ENCODE measurements around the gene FUT8. TPM values are rescaled to one million over a fixed set of nuclear protein-coding genes. Genes with fewer than 3 reads are reported as not detected.

Gene FUT8
- polyA plus RNA-seq, 1 of the 3 experiments (the other 2 are of a cell fraction): 31.7 TPM

DNA sequence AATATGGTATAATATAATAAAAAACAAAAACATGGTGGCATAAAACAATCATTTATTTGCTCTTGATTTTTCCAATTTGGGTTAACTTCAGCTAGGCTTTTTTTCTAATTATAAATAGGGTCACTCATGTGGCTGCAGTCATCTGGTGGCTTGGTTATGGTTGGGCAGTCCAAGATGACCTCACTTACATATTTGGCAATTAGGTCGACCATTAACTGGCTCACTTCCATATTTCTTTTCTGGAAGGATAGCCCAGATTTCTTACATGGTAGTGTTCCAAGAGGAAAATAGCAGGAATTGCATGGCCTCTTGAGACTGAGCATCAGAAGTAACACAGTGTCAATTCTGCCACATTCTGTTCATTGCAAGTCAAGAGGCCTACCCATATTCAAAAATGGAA, 153.4 kb downstream of the FUT8 start:
- Histone ChIP-seq H3F3A (replicated peaks; ENCODE audit: insufficient read depth) (no peaks in the 10 kb centered on the region), H3K9ac (no peak overlapping the region), H3K4me2 (no peak overlapping the region), H3K36me3 (replicated peaks in 1 of 2; ENCODE audit: control insufficient read depth in 1 of 2, insufficient read depth in 2 of 2, low read length in 1 of 2) (peaks cover 5% of the 10 kb centered on the region in 2 experiments), H3K9me3 (no peaks in the 10 kb centered on the region), H3K9me2 (no peaks in the 10 kb centered on the region), H3K79me2 (ENCODE audit: insufficient read depth) (peaks cover 42% of the 10 kb centered on the region), H3K27me3 (ENCODE audit: insufficient read depth) (no peaks in the 10 kb centered on the region), H3K4me3 (ENCODE audit: low read depth in 2 of 2, low read length in 1 of 2) (no peak overlapping the region), H3K4me1 (ENCODE audit: control insufficient read depth in 1 of 2, insufficient read depth in 2 of 2, low read depth in 1 of 2, low read length in 1 of 2) (no peaks in the 10 kb centered on the region; a peak in 1 of 4 replicates), H3K27ac (ENCODE audit: low read depth in 2 of 2, low read length in 1 of 2) (no peak overlapping the region), H2AFZ (ENCODE audit: low read depth) (no peak overlapping the region), H4K20me1 (ENCODE audit: insufficient read depth) (no peaks in the 10 kb centered on the region)
- ChIA-PET CTCF (interaction anchor here (0.9 kb wide), 1 partner anchor 58 kb away, joined by 3 read pairs; no protein-coding TSS in a partner anchor), POLR2A (no interaction called here)
- DNase-seq: no peak
- 94% methylated on average over 1 of the region's 1 CpG for WGBS (ENCODE audit: low lambda C conversion rate)
- no peak for TF ChIP-seq TEAD4 (IDR thresholded peaks at IDR 0.05; ENCODE audit: borderline replicate concordance, insufficient read depth)
- no peak for TF ChIP-seq YY1 (IDR thresholded peaks at IDR 0.05; ENCODE audit: low read depth)
- no peak for TF ChIP-seq FOXJ3 (CRISPR knock-in tag; IDR thresholded peaks at IDR 0.05)
- no peak for TF ChIP-seq MXI1 (IDR thresholded peaks at IDR 0.05; ENCODE audit: low read depth, low read length)
- no peak for TF ChIP-seq REST (IDR thresholded peaks at IDR 0.05; ENCODE audit: low read depth, low read length)
- TF ChIP-seq USF2 (IDR thresholded peaks at IDR 0.05; ENCODE audit: borderline replicate concordance, low read depth, low read length): no peak
- TF ChIP-seq POLR2AphosphoS5 (IDR thresholded peaks at IDR 0.05; ENCODE audit: low read depth, low read length): no peak
- no peak for TF ChIP-seq FOSL2 (IDR thresholded peaks at IDR 0.05; ENCODE audit: borderline replicate concordance, low read depth)

- CTCF ChIA-PET: no interaction called here
- TF ChIP-seq TEAD4 (IDR thresholded peaks at IDR 0.05; ENCODE audit: borderline replicate concordance, insufficient read depth): no peak
- TF ChIP-seq PBX3 (IDR thresholded peaks at IDR 0.05): no peak
- TF ChIP-seq GABPA (IDR thresholded peaks at IDR 0.05; ENCODE audit: low read depth): no peak
- no peak for TF ChIP-seq POLR2AphosphoS5 (IDR thresholded peaks at IDR 0.05; ENCODE audit: low read depth, low read length)
- no peak for TF ChIP-seq RFX5 (IDR thresholded peaks at IDR 0.05; ENCODE audit: low read length)
- no peak for TF ChIP-seq CTCF (IDR thresholded peaks at IDR 0.05)
- TF ChIP-seq FOXM1 (IDR thresholded peaks at IDR 0.05; ENCODE audit: low read depth): no peak
- no peak for TF ChIP-seq ELF1 (IDR thresholded peaks at IDR 0.05)
- TF ChIP-seq FOXJ3 (CRISPR knock-in tag; IDR thresholded peaks at IDR 0.05): no peak
- no peak for TF ChIP-seq SIN3A (IDR thresholded peaks at IDR 0.05; ENCODE audit: borderline replicate concordance, low read depth, low read length)
- no peak for TF ChIP-seq GATA2 (CRISPR knock-in tag; IDR thresholded peaks at IDR 0.05)
Observed at GRCh38 chr14:65566820-65567522, 154.4 kb downstream of the FUT8 start.

More at GRCh38 chr14:65566820-65567522, 154.4 kb downstream of the FUT8 start:
- H2AFZ ChIP-seq (ENCODE audit: low read depth): no peak overlapping the region
- H3K9me2 ChIP-seq: no peaks in the 10 kb centered on the region
- H3K27ac ChIP-seq (ENCODE audit: low read depth in 2 of 2, low read length in 1 of 2): no peak overlapping the region
- POLR2A ChIA-PET: no interaction called here
- peaks cover 5% of the 10 kb centered on the region in 2 experiments for H3K36me3 ChIP-seq (replicated peaks in 1 of 2; ENCODE audit: control insufficient read depth in 1 of 2, insufficient read depth in 2 of 2, low read length in 1 of 2)
- no peak for DNase-seq
- no peak overlapping the region for H3K4me3 ChIP-seq (ENCODE audit: low read depth in 2 of 2, low read length in 1 of 2)
- peaks cover 52% of the 10 kb centered on the region for H3K79me2 ChIP-seq (ENCODE audit: insufficient read depth)
- no peak overlapping the region for H3K9ac ChIP-seq
- no peaks in the 10 kb centered on the region for H3F3A ChIP-seq (replicated peaks; ENCODE audit: insufficient read depth)
- no peaks in the 10 kb centered on the region; a peak in 1 of 4 replicates for H3K4me1 ChIP-seq (ENCODE audit: control insufficient read depth in 1 of 2, insufficient read depth in 2 of 2, low read depth in 1 of 2, low read length in 1 of 2)
- 92% methylated on average over 5 of the region's 5 CpGs for WGBS (ENCODE audit: low lambda C conversion rate)
- no peaks in the 10 kb centered on the region for H3K9me3 ChIP-seq
- no peak overlapping the region for H3K4me2 ChIP-seq
- no peaks in the 10 kb centered on the region for H3K27me3 ChIP-seq (ENCODE audit: insufficient read depth)
- no peaks in the 10 kb centered on the region for H4K20me1 ChIP-seq (ENCODE audit: insufficient read depth)
